ENCODE results near the gene ACADSB. TPM values are rescaled to one million over a fixed set of nuclear protein-coding genes. Genes with fewer than 3 reads are reported as not detected.

The ACADSB gene
- total RNA-seq, 1 experiment from 2014 or later: 14.5 TPM

DNA sequence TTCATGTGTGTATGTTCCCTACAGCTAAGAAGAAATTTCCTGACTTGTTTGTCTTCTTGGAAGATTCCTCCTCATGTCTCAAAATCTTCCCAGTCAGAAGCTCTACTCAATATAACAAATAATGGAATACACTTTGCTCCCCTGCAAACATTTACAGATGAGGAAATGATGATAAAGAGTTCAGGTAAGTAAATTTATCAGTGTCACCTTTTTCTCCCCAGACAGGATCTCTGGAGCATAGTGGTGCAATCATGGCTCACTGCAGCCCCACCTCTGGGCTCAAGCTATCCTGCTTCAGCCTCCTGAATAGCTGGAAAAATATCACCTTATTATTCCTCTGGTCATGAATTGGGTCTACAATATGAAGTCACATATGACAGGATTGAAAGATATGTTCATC lies 25.5 kb downstream of the ACADSB start:
- H3K36me3 Mint-ChIP-seq: peaks cover 5% of the 10 kb centered on the region; the same call in 1 of the 2 replicates
- ChIA-PET CTCF (interaction anchor here (1.3 to 1.4 kb wide), 3 partner anchors 9 to 53 kb away, joined by 4 to 8 read pairs (median 4); no protein-coding TSS in a partner anchor), POLR2A (no interaction called here)
- no peaks in the 10 kb centered on the region for H3K9me3 Mint-ChIP-seq
- H3K4me1 Mint-ChIP-seq: peaks cover 8% of the 10 kb centered on the region
- ATAC-seq (no peak), DNase-seq (ENCODE audit: low spot score) (no peak)
- no peak for TF ChIP-seq ZNF671 (CRISPR knock-in tag; IDR thresholded peaks at IDR 0.05)
- TF ChIP-seq, protein P1, sequence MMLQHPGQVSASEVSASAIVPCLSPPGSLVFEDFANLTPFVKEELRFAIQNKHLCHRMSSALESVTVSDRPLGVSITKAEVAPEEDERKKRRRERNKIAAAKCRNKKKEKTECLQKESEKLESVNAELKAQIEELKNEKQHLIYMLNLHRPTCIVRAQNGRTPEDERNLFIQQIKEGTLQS (CRISPR knock-in tag; conservative IDR thresholded peaks at IDR 0.05): no peak
- no peak overlapping the region for H3K4me3 Mint-ChIP-seq
- H3K27ac Mint-ChIP-seq: no peak overlapping the region
- no peaks in the 10 kb centered on the region for H3K27me3 Mint-ChIP-seq (ENCODE audit: low read depth)

DNA sequence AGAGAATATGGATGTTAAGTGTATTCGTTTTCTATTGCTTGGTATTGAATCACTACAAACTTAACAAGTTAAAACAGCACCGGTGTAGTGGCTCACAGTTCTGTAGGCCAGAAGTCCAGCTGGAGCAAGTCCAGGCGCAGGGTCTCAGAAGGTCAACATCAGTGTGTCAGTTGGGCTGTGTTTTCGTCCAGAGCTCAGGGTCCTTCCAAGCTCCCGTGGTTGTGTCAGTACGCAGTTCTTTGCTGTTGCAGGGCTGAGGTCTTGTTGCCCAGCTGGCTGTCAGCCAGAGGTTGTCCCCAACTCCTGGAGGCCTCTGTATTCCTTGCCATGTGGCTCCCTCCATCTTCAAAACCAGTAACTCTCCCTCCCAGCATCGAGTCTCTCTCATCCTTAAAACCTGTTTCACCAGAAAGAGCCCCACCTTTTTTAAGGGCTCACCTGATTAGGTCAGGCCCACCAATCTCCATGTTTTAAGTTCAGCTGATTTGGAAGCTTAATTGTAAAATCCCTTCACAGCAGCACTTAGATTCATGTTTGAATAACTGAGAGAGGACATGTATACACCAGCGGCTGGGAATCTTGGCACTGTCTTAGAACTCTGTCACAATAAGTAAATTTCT lies 26.8 kb downstream of the ACADSB start:
- Mint-ChIP-seq H3K36me3 (peaks cover 5% of the 10 kb centered on the region; the same call in 1 of the 2 replicates), H3K4me1 (peaks cover 10% of the 10 kb centered on the region), H3K4me3 (no peak overlapping the region), H3K27me3 (ENCODE audit: low read depth) (no peaks in the 10 kb centered on the region), H3K27ac (no peak overlapping the region), H3K9me3 (no peaks in the 10 kb centered on the region)
- CTCF ChIA-PET: interaction anchor here (0.6 kb wide), 1 partner anchor 523 kb away, joined by 3 read pairs; no protein-coding TSS in a partner anchor
- no peak for DNase-seq (ENCODE audit: low spot score)
- POLR2A ChIA-PET: no interaction called here
- 0 out of 2 replicates have a peak, but pooled peaks have one; percentile 22 for TF ChIP-seq GABPB1 (CRISPR knock-in tag; IDR thresholded peaks at IDR 0.05)
- no peak for TF ChIP-seq ZBTB21 (CRISPR knock-in tag; IDR thresholded peaks at IDR 0.05; ENCODE audit: borderline replicate concordance)
- no peak for TF ChIP-seq SP1 (CRISPR knock-in tag; conservative IDR thresholded peaks at IDR 0.05)
- no peak for ATAC-seq

DNA sequence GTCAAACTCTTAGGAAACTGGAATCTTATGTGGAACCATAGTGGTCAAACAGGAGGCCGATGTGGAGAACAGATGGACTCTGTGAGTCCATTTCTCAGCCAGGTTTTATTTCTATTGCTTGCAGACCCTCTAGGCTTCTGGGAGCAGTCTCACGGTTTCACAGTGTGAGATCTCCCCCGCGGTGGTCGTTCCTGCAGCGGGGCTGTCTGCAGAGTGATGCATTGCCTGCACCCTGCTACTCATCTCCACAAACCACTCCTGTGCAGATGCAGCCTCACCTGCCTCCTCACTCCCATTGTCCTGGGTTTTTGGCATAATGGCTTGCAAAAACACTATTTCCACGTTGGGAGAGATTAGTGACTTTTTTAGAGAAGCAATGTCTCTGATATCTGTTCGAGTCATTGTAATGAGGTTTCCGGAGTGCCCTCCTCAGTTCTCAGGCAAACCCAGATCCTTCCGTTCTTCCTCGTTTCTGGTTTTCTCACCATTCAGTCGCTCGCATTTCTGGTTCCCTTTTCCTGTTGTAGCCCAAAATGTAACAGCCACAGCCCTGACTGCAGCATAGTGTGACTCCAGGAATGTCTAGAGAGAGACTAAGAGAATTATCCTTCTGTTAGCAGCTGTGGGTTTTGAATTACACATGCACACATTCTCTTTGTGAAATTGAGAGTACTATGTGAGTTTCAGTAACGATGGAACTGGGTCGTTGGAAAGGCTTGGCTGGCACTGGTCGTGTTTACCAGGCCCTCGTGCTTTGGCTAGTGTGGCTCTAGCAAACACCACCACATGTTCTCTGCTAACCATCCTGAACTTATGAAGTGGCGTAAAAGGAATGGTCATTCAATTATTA lies 30.2 kb downstream of the ACADSB start:
- DNase-seq (ENCODE audit: low spot score) (no peak), ATAC-seq (no peak)
- Mint-ChIP-seq H3K4me3 (no peak overlapping the region), H3K9me3 (no peaks in the 10 kb centered on the region), H3K27me3 (ENCODE audit: low read depth) (no peaks in the 10 kb centered on the region), H3K27ac (0 out of 2 replicates have a peak overlapping the region, but pooled peaks have one; percentile 15), H3K4me1 (peaks cover 10% of the 10 kb centered on the region), H3K36me3 (peaks cover 5% of the 10 kb centered on the region; the same call in 1 of the 2 replicates)
- POLR2A ChIA-PET: no interaction called here
- CTCF ChIA-PET: interaction anchor here (0.9 kb wide), 1 partner anchor 18 kb away, joined by 5 read pairs; no protein-coding TSS in a partner anchor
- TF ChIP-seq, protein P2, sequence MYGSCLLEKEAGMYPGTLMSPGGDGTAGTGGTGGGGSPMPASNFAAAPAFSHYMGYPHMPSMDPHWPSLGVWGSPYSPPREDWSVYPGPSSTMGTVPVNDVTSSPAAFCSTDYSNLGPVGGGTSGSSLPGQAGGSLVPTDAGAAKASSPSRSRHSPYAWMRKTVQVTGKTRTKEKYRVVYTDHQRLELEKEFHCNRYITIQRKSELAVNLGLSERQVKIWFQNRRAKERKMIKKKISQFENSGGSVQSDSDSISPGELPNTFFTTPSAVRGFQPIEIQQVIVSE (CRISPR knock-in tag; IDR thresholded peaks at IDR 0.05; ENCODE audit: borderline replicate concordance): no peak
- TF ChIP-seq, protein P3, sequence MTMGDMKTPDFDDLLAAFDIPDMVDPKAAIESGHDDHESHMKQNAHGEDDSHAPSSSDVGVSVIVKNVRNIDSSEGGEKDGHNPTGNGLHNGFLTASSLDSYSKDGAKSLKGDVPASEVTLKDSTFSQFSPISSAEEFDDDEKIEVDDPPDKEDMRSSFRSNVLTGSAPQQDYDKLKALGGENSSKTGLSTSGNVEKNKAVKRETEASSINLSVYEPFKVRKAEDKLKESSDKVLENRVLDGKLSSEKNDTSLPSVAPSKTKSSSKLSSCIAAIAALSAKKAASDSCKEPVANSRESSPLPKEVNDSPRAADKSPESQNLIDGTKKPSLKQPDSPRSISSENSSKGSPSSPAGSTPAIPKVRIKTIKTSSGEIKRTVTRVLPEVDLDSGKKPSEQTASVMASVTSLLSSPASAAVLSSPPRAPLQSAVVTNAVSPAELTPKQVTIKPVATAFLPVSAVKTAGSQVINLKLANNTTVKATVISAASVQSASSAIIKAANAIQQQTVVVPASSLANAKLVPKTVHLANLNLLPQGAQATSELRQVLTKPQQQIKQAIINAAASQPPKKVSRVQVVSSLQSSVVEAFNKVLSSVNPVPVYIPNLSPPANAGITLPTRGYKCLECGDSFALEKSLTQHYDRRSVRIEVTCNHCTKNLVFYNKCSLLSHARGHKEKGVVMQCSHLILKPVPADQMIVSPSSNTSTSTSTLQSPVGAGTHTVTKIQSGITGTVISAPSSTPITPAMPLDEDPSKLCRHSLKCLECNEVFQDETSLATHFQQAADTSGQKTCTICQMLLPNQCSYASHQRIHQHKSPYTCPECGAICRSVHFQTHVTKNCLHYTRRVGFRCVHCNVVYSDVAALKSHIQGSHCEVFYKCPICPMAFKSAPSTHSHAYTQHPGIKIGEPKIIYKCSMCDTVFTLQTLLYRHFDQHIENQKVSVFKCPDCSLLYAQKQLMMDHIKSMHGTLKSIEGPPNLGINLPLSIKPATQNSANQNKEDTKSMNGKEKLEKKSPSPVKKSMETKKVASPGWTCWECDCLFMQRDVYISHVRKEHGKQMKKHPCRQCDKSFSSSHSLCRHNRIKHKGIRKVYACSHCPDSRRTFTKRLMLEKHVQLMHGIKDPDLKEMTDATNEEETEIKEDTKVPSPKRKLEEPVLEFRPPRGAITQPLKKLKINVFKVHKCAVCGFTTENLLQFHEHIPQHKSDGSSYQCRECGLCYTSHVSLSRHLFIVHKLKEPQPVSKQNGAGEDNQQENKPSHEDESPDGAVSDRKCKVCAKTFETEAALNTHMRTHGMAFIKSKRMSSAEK (CRISPR knock-in tag; IDR thresholded peaks at IDR 0.05; ENCODE audit: borderline replicate concordance): no peak

DNA sequence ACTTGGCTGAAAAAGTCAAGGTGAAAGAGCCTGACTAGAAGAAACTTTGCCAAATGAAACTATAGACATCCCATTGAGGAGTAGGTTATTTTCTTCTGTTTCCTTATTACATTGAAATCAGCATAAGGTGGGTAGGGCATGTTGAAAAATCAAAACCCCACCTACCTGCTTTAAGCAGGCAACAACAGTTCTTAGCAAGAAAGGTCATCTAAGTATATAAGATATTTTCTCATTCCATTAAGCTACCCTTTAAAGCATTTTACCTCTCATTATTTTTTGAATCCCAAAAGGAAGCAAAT lies 30.8 kb downstream of the ACADSB start:
- CTCF ChIA-PET: interaction anchor here (0.9 kb wide), 1 partner anchor 18 kb away, joined by 9 read pairs; no protein-coding TSS in a partner anchor
- TF ChIP-seq, protein P4, sequence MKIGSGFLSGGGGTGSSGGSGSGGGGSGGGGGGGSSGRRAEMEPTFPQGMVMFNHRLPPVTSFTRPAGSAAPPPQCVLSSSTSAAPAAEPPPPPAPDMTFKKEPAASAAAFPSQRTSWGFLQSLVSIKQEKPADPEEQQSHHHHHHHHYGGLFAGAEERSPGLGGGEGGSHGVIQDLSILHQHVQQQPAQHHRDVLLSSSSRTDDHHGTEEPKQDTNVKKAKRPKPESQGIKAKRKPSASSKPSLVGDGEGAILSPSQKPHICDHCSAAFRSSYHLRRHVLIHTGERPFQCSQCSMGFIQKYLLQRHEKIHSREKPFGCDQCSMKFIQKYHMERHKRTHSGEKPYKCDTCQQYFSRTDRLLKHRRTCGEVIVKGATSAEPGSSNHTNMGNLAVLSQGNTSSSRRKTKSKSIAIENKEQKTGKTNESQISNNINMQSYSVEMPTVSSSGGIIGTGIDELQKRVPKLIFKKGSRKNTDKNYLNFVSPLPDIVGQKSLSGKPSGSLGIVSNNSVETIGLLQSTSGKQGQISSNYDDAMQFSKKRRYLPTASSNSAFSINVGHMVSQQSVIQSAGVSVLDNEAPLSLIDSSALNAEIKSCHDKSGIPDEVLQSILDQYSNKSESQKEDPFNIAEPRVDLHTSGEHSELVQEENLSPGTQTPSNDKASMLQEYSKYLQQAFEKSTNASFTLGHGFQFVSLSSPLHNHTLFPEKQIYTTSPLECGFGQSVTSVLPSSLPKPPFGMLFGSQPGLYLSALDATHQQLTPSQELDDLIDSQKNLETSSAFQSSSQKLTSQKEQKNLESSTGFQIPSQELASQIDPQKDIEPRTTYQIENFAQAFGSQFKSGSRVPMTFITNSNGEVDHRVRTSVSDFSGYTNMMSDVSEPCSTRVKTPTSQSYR (CRISPR knock-in tag; IDR thresholded peaks at IDR 0.05): no peak
- TF ChIP-seq ZNF423 (CRISPR knock-in tag; IDR thresholded peaks at IDR 0.05) (no peak), ATF1 (CRISPR knock-in tag; IDR thresholded peaks at IDR 0.05) (no peak), SOX15 (CRISPR knock-in tag; IDR thresholded peaks at IDR 0.05) (no peak), TEAD4 (CRISPR knock-in tag; IDR thresholded peaks at IDR 0.05) (no peak), ZNF317 (CRISPR knock-in tag; IDR thresholded peaks at IDR 0.05; ENCODE audit: borderline replicate concordance, low read depth) (no peak), ZNF121 (CRISPR knock-in tag; IDR thresholded peaks at IDR 0.05) (no peak), CREB1 (CRISPR knock-in tag; IDR thresholded peaks at IDR 0.05) (no peak), ETV6 (CRISPR knock-in tag; IDR thresholded peaks at IDR 0.05) (no peak)
- TF ChIP-seq, protein P5, sequence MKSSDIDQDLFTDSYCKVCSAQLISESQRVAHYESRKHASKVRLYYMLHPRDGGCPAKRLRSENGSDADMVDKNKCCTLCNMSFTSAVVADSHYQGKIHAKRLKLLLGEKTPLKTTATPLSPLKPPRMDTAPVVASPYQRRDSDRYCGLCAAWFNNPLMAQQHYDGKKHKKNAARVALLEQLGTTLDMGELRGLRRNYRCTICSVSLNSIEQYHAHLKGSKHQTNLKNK (CRISPR knock-in tag; IDR thresholded peaks at IDR 0.05): no peak

More for the DNA sequence above, 30.8 kb downstream of the ACADSB start:
- Mint-ChIP-seq H3K9me3 (no peaks in the 10 kb centered on the region), H3K27me3 (ENCODE audit: low read depth) (no peaks in the 10 kb centered on the region), H3K4me1 (peaks cover 10% of the 10 kb centered on the region), H3K27ac (no peak overlapping the region), H3K4me3 (no peak overlapping the region), H3K36me3 (peaks cover 5% of the 10 kb centered on the region; the same call in 1 of the 2 replicates)
- POLR2A ChIA-PET: no interaction called here
- no peak for DNase-seq (ENCODE audit: low spot score)
- no peak for ATAC-seq
